K562 (cell line): Measurements from ENCODE around the gene C2. TPM values are rescaled to one million over a fixed set of nuclear protein-coding genes. Genes with fewer than 3 reads are reported as not detected.

ENCODE experiments used
- ATF3 ChIP-seq, 2 experiments: fragments of 450-650 bp in 1 of 2; sonication (generic) in 1 of 2; formaldehyde crosslinking in 1 of 2; IDR thresholded peaks in 1 of 2; conservative IDR thresholded peaks in 1 of 2; 2 replicates each; pipeline versions ENCODE4 v1.6.1 to v1.8.1; 2016 to 2023; ENCODE audit warnings: mild to moderate bottlenecking in 2 of 2, moderate library complexity in 2 of 2, inconsistent platforms in 1 of 2, missing genetic modification reagents in 1 of 2
- CEBPG ChIP-seq, 3 experiments: fragments of 200-800 bp in 1 of 3; sonication (Bioruptor generic) in 1 of 3; sonication (generic) in 1 of 3; formaldehyde crosslinking in 1 of 3; IDR thresholded peaks in 2 of 3; conservative IDR thresholded peaks in 1 of 3; 2 replicates each; pipeline versions ENCODE4 v1.6.1 to v1.8.0; 2016 to 2022; ENCODE audit warnings: missing compliant biosample characterization in 2 of 3, missing genetic modification characterization in 2 of 3, mild to moderate bottlenecking in 1 of 3, missing genetic modification reagents in 1 of 3
- CREB1 ChIP-seq, 2 experiments: sonication (generic) in 1 of 2; formaldehyde crosslinking in 1 of 2; IDR thresholded peaks; 2 replicates each; pipeline versions ENCODE4 v1.6.1 to v1.8.0; 2012 to 2022; ENCODE audit warnings: inconsistent platforms in 1 of 2, mild to moderate bottlenecking in 1 of 2, missing genetic modification reagents in 1 of 2, moderate library complexity in 1 of 2
- ELF2 ChIP-seq: fragments of 250-450 bp; sonication (Bioruptor Pico); IDR thresholded peaks from 2 replicates; pipeline ENCODE4 v1.5.0; 2021; ENCODE audit warnings: mild to moderate bottlenecking
- FOXJ2 ChIP-seq: fragments of 200-800 bp; sonication (Bioruptor generic); IDR thresholded peaks from 2 replicates; pipeline ENCODE4 v1.6.1; 2016; ENCODE audit warnings: missing genetic modification characterization, missing compliant biosample characterization
- HDAC1 ChIP-seq, 2 experiments: fragments of 450-650 bp; IDR thresholded peaks; 2 replicates each; pipeline ENCODE4 v1.6.1; 2016 to 2017; ENCODE audit warnings: inconsistent platforms in 1 of 2, mild to moderate bottlenecking in 1 of 2, moderate library complexity in 1 of 2
- HMG20B ChIP-seq: fragments of 250-450 bp; sonication (Bioruptor Pico); IDR thresholded peaks from 2 replicates; pipeline ENCODE4 v1.5.0; 2021; ENCODE audit warnings: mild to moderate bottlenecking
- ILF3 ChIP-seq: fragments of 450-650 bp; IDR thresholded peaks from 2 replicates; pipeline ENCODE4 v1.6.1; 2018; ENCODE audit warnings: antibody characterized with exemption, mild to moderate bottlenecking, moderate library complexity, borderline replicate concordance
- IRF2 ChIP-seq: sonication (generic); formaldehyde crosslinking; IDR thresholded peaks from 2 replicates; pipeline ENCODE4 v1.8.1; 2022; ENCODE audit warnings: mild to moderate bottlenecking, missing genetic modification reagents
- KAT7 ChIP-seq: sonication (generic); formaldehyde crosslinking; IDR thresholded peaks from 2 replicates; pipeline ENCODE4 v1.8.0; 2022; ENCODE audit warnings: missing genetic modification reagents, mild to moderate bottlenecking, borderline replicate concordance
- KDM2B ChIP-seq: fragments of 250-450 bp; sonication (Bioruptor Pico); IDR thresholded peaks from 2 replicates; pipeline ENCODE4 v1.8.0; 2021; ENCODE audit warnings: mild to moderate bottlenecking, moderate library complexity
- MCM2 ChIP-seq: fragments of 450-650 bp; IDR thresholded peaks from 2 replicates; pipeline ENCODE4 v1.6.1; 2017; ENCODE audit warnings: low read depth, mild to moderate bottlenecking
- MCM3 ChIP-seq: fragments of 450-650 bp; IDR thresholded peaks from 2 replicates; pipeline ENCODE4 v1.6.1; 2016
- MEF2A ChIP-seq: IDR thresholded peaks from 2 replicates; pipeline ENCODE4 v1.6.1; 2011; ENCODE audit warnings: low read depth, mild to moderate bottlenecking, low read length, moderate library complexity; ENCODE audit not compliant: control insufficient read depth
- MEF2D ChIP-seq: conservative IDR thresholded peaks from 2 replicates; pipeline ENCODE4 v1.6.1; 2016; ENCODE audit warnings: low read depth, missing genetic modification characterization, missing compliant biosample characterization
- NFE2 ChIP-seq: IDR thresholded peaks from 2 replicates; pipeline ENCODE4 v1.6.1; 2014; ENCODE audit warnings: antibody characterized with exemption, low read depth
- POLR2AphosphoS5 ChIP-seq: IDR thresholded peaks from 2 replicates; pipeline ENCODE4 v1.6.1; 2011; ENCODE audit warnings: mild to moderate bottlenecking, low read depth, low read length, moderate library complexity; ENCODE audit not compliant: control insufficient read depth, insufficient read depth
- PREB ChIP-seq: sonication (generic); formaldehyde crosslinking; IDR thresholded peaks from 2 replicates; pipeline ENCODE4 v1.8.1; 2023; ENCODE audit warnings: mild to moderate bottlenecking, missing genetic modification reagents
- PTRF ChIP-seq: fragments of 450-650 bp; IDR thresholded peaks from 2 replicates; pipeline ENCODE4 v1.6.1; 2016; ENCODE audit warnings: mild to moderate bottlenecking, missing genetic modification characterization, missing compliant biosample characterization
- RBM25 ChIP-seq: fragments of 200-400 bp; formaldehyde crosslinking; IDR thresholded peaks from 2 replicates; pipeline ENCODE4 v1.6.1; 2018; ENCODE audit warnings: low read length, low read depth, moderate library complexity; ENCODE audit not compliant: severe bottlenecking
- RFX1 ChIP-seq: fragments of 450-650 bp; IDR thresholded peaks from 2 replicates; pipeline ENCODE4 v1.6.1; 2016; ENCODE audit warnings: mild to moderate bottlenecking, moderate library complexity
- SNAPC5 ChIP-seq: fragments of 250-450 bp; sonication (Bioruptor Pico); IDR thresholded peaks from 2 replicates; pipeline ENCODE4 v1.8.0; 2021; ENCODE audit warnings: moderate library complexity, mild to moderate bottlenecking, inconsistent platforms
- TEAD1 ChIP-seq, 2 experiments: fragments of 450-650 bp in 1 of 2; sonication (generic) in 1 of 2; formaldehyde crosslinking; IDR thresholded peaks; 2 replicates each; pipeline versions ENCODE4 v1.4.0 to v1.8.0; 2020 to 2022; ENCODE audit warnings: mild to moderate bottlenecking in 2 of 2, missing genetic modification reagents in 1 of 2
- TGIF2 ChIP-seq: sonication (generic); formaldehyde crosslinking; IDR thresholded peaks from 2 replicates; pipeline ENCODE4 v1.8.1; 2022; ENCODE audit warnings: mild to moderate bottlenecking, missing genetic modification reagents, moderate library complexity
- TRIM24 ChIP-seq, 2 experiments: fragments of 450-650 bp; IDR thresholded peaks; 2 replicates each; pipeline ENCODE4 v1.6.1; 2016
- ZNF263 ChIP-seq: sonication (generic); formaldehyde crosslinking; IDR thresholded peaks from 2 replicates; pipeline ENCODE4 v1.8.0; 2022; ENCODE audit warnings: mild to moderate bottlenecking, missing genetic modification reagents, borderline replicate concordance
- ZNF347 ChIP-seq: fragments of 450-650 bp; formaldehyde crosslinking; IDR thresholded peaks from 2 replicates; pipeline ENCODE4 v1.4.0; 2020; ENCODE audit warnings: low read depth, mild to moderate bottlenecking, moderate library complexity
- ZNF699 ChIP-seq: fragments of 250-450 bp; sonication (Bioruptor Pico); IDR thresholded peaks from 2 replicates; pipeline ENCODE4 v1.8.0; 2021; ENCODE audit warnings: mild to moderate bottlenecking, moderate library complexity; ENCODE audit not compliant: insufficient replicate concordance
- ZNF764 ChIP-seq: fragments of 250-450 bp; sonication (Bioruptor Pico); IDR thresholded peaks from 2 replicates; pipeline ENCODE4 v1.4.0; 2020; ENCODE audit warnings: low read depth, mild to moderate bottlenecking, moderate library complexity
- polyA plus RNA-seq, 8 experiments: library from polyadenylated mRNA; depleted of rRNA in 4 of 8; stranded (reverse) in 5 of 8; unstranded in 3 of 8; fragments of >200 nt; fragmentation: Nextera tagmentation in 2 of 8; fragmentation: Illumina TruSeq in 1 of 8; extraction: Ambion mirVana in 2 of 8; extraction: Trizol in 1 of 8; gene quantifications; 2 replicates each; pipeline versions ENCODE4 v1.2.1 to v1.2.3, GENCODE V29; 2011 to 2014; ENCODE audit warnings: inconsistent platforms in 1 of 8, missing spikeins in 1 of 8
- total RNA-seq, 7 experiments: library from RNA; depleted of rRNA in 6 of 7; stranded (reverse); fragments of >200 nt in 6 of 7; fragmentation: Illumina TruSeq in 2 of 7; extraction: Trizol in 2 of 7; gene quantifications; 2 replicates each; pipeline versions ENCODE4 v1.2.1 to v1.2.3, GENCODE V29; 2011 to 2021; ENCODE audit warnings: low replicate concordance in 1 of 7

The C2 gene
- total and polyA plus RNA-seq, 9 of the 15 experiments (the other 6 are each of a cell fraction or from before 2014, with no cell fraction given) = 0.05 to 1.1 (median 0.39) TPM; not detected in 1

GRCh38 chr6:31900917-31901414 is 26.6 kb upstream of the C2 start (continued):
- no peak for TF ChIP-seq PREB
- TF ChIP-seq MEF2D = no peak
- no peak for TF ChIP-seq RFX1
- no peak for TF ChIP-seq MCM2
- no peak for TF ChIP-seq HMG20B (CRISPR knock-in tag)
- TF ChIP-seq TEAD1 (CRISPR knock-in tag; IDR thresholded peaks at IDR 0.05) = peak in 1 of 2 experiments; percentile 74; a peak in 1 of 4 replicates
- no peak for TF ChIP-seq CREB1 (IDR thresholded peaks at IDR 0.05)
- TF ChIP-seq CREB1 (CRISPR knock-in tag; IDR thresholded peaks at IDR 0.05) = no peak
- TF ChIP-seq SNAPC5 = no peak
- TF ChIP-seq ELF2 (CRISPR knock-in tag) = no peak
- no peak for TF ChIP-seq KAT7
- TF ChIP-seq ZNF764 = no peak
- TF ChIP-seq KDM2B (CRISPR knock-in tag) = no peak
- no peak for TF ChIP-seq TGIF2 (CRISPR knock-in tag)
- no peak for TF ChIP-seq FOXJ2 (tag)
- no peak for TF ChIP-seq ATF3 (IDR thresholded peaks at IDR 0.05)
- TF ChIP-seq ATF3 (CRISPR knock-in tag; conservative IDR thresholded peaks at IDR 0.05) = no peak
- no peak for TF ChIP-seq ILF3
- no peak for TF ChIP-seq NFE2
- no peak for TF ChIP-seq PTRF
- TF ChIP-seq IRF2 (CRISPR knock-in tag) = no peak
- TF ChIP-seq ZNF347 (CRISPR knock-in tag) = no peak
- TF ChIP-seq POLR2AphosphoS5 = no peak
- TF ChIP-seq TRIM24 (IDR thresholded peaks at IDR 0.05) = no peak
- TF ChIP-seq MEF2A = no peak
- no peak for TF ChIP-seq ZNF263 (CRISPR knock-in tag)
- TF ChIP-seq CEBPG (CRISPR knock-in tag; IDR thresholded peaks at IDR 0.05) = no peak
- no peak for TF ChIP-seq CEBPG (tag; conservative IDR thresholded peaks at IDR 0.05 in 1 of 2, IDR thresholded peaks at IDR 0.05 in 1 of 2)
- TF ChIP-seq MCM3 = no peak
- peak in 1 of 2 experiments; percentile 19; a peak in 1 of 4 replicates for TF ChIP-seq HDAC1 (IDR thresholded peaks at IDR 0.05)
- no peak for TF ChIP-seq ZNF699 (CRISPR knock-in tag)
- TF ChIP-seq RBM25 = no peak
